AG09319 (cell line): ENCODE data around the gene MTHFD1.
"Not testable (repeated sequence)": the region's sequence is repeated elsewhere in the genome, so short reads cannot be mapped to it uniquely, and the experiment has no call there.

ENCODE experiments used
- DNase-seq: peaks from one replicate; pipeline ENCODE4 v3.0.0-alpha.2; 2010; ENCODE audit warnings: low read depth; ENCODE audit errors: extremely low read depth
- CTCF ChIP-seq: IDR thresholded peaks from 2 replicates; pipeline ENCODE4 v1.5.1; 2011; ENCODE audit warnings: low read depth, mild to moderate bottlenecking, inconsistent platforms, low read length, moderate library complexity

Gene MTHFD1

GRCh38 chr14:64364907-64365306 lies 23.2 kb upstream of the MTHFD1 start:
- TF ChIP-seq CTCF, result no peak
- DNase-seq, result no peak

- DNase-seq, result not testable (repeated sequence)
These were observed 22.7 kb upstream of the MTHFD1 start for GRCh38 chr14:64365358-64365889.

- no peak for TF ChIP-seq CTCF
- no peak for DNase-seq
These were observed 19.0 kb upstream of the MTHFD1 start for GRCh38 chr14:64369201-64369600.

DNA sequence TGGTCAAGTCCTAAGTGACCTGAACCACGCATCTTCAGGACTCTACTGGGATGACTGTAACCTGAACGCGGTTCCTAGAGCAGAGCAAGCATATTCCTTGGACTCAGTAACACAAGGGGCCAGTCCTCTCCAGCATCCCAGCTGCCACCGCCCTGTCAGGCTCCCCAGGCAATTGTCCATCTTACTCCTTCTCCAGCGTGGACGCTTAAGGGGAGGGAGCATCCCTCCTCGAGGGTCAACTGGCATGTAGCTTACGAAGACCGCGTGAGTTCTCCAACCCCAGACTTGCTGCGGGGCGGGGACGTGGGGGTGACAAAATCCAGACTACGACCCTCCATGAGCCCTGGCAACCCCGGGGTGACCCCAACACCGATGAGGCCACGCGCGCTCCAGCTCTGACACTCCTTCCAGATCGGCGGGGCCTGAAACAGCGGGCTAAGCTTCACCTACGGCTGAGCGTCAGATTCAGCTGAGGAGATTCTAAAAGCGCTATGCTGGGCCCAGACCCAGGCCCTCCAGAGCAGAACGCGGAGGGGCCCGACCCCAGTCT lies 846 bp upstream of the MTHFD1 start:
- TF ChIP-seq CTCF, result no peak
- DNase-seq, result no peak

GRCh38 chr14:64388533-64389285 lies 556 bp downstream of the MTHFD1 start:
- no peak for DNase-seq
- no peak for TF ChIP-seq CTCF

- TF ChIP-seq CTCF, result no peak
- no peak for DNase-seq
These were observed 3.1 kb downstream of the MTHFD1 start for GRCh38 chr14:64391113-64391725.

GRCh38 chr14:64391986-64392385 lies 3.8 kb downstream of the MTHFD1 start:
- no peak for DNase-seq
- no peak for TF ChIP-seq CTCF

- DNase-seq, result not testable (repeated sequence)
These were observed 5.1 kb downstream of the MTHFD1 start for GRCh38 chr14:64393189-64393726.
